ENCODE data around the gene MRPL28. TPM values are rescaled to one million over a fixed set of nuclear protein-coding genes. Genes with fewer than 3 reads are reported as not detected.

The MRPL28 gene
- polyA plus RNA-seq, 1 of the 3 experiments (the other 2 are of a cell fraction), result 320 TPM

- Histone ChIP-seq H3K9me3 (no peaks in the 10 kb centered on the region), H3K4me2 (no peak overlapping the region), H3K4me1 (ENCODE audit: control insufficient read depth in 1 of 2, insufficient read depth in 2 of 2, low read depth in 1 of 2, low read length in 1 of 2) (no peaks in the 10 kb centered on the region), H2AFZ (ENCODE audit: low read depth) (no peak overlapping the region), H3K36me3 (replicated peaks in 1 of 2; ENCODE audit: control insufficient read depth in 1 of 2, insufficient read depth in 2 of 2, low read length in 1 of 2) (peaks cover 0 to 10% of the 10 kb centered on the region in 2 experiments), H3K9ac (no peak overlapping the region), H3K9me2 (no peaks in the 10 kb centered on the region), H4K20me1 (ENCODE audit: insufficient read depth) (no peaks in the 10 kb centered on the region), H3K27ac (ENCODE audit: low read depth in 2 of 2, low read length in 1 of 2) (no peak overlapping the region), H3K4me3 (ENCODE audit: low read depth in 2 of 2, low read length in 1 of 2) (no peak overlapping the region), H3K27me3 (ENCODE audit: insufficient read depth) (no peaks in the 10 kb centered on the region), H3K79me2 (ENCODE audit: insufficient read depth) (no peaks in the 10 kb centered on the region), H3F3A (replicated peaks; ENCODE audit: insufficient read depth) (no peaks in the 10 kb centered on the region)
- POLR2A ChIA-PET, result no interaction called here
- 96% methylated on average over 11 of the region's 26 CpGs for WGBS (ENCODE audit: low lambda C conversion rate)
- TF ChIP-seq JUND (IDR thresholded peaks at IDR 0.05) (no peak), RXRA (IDR thresholded peaks at IDR 0.05; ENCODE audit: borderline replicate concordance, low read depth) (no peak), GATA2 (CRISPR knock-in tag; IDR thresholded peaks at IDR 0.05) (no peak), MAX (IDR thresholded peaks at IDR 0.05; ENCODE audit: low read depth) (no peak), FOXJ3 (CRISPR knock-in tag; IDR thresholded peaks at IDR 0.05) (no peak), RFX5 (IDR thresholded peaks at IDR 0.05; ENCODE audit: low read length) (no peak), NFIC (IDR thresholded peaks at IDR 0.05; ENCODE audit: borderline replicate concordance) (no peak), YY1 (IDR thresholded peaks at IDR 0.05; ENCODE audit: low read depth) (no peak), RCOR1 (IDR thresholded peaks at IDR 0.05; ENCODE audit: low read length) (no peak), TCF12 (IDR thresholded peaks at IDR 0.05) (no peak), IRF3 (IDR thresholded peaks at IDR 0.05; ENCODE audit: low read depth, low read length) (no peak), EP300 (IDR thresholded peaks at IDR 0.05; ENCODE audit: borderline replicate concordance in 1 of 2, low read depth in 1 of 2, low read length in 1 of 2) (no peak), PBX3 (IDR thresholded peaks at IDR 0.05) (no peak), FOSL2 (IDR thresholded peaks at IDR 0.05; ENCODE audit: borderline replicate concordance, low read depth) (no peak), REST (IDR thresholded peaks at IDR 0.05; ENCODE audit: low read depth, low read length) (no peak), FOXM1 (IDR thresholded peaks at IDR 0.05; ENCODE audit: low read depth) (no peak), EZH2phosphoT487 (IDR thresholded peaks at IDR 0.05; ENCODE audit: borderline replicate concordance, low read depth) (no peak), NRF1 (IDR thresholded peaks at IDR 0.05; ENCODE audit: low read depth, low read length) (no peak)
- CTCF ChIA-PET, result interaction anchor here (0.8 kb wide), 1 partner anchor 14 kb away, joined by 3 read pairs; the partner anchor contains the start of gene RAB11FIP3
- no peak for DNase-seq
Observed at GRCh38 chr16:411576-412265, 41.4 kb upstream of the MRPL28 start.

Measured in SK-N-SH (cell line).